GM18498 (cell line): Measurements from ENCODE around the gene NTM.
"Not testable (repeated sequence)": the region's sequence is repeated elsewhere in the genome, so short reads cannot be mapped to it uniquely, and the experiment has no call there.

Experiments
- ATAC-seq: cut with Tn5 transposase; IDR thresholded peaks from one replicate; pipeline ENCODE4 v1.9.1; 2021; ENCODE audit warnings: mild to moderate bottlenecking, moderate library complexity; ENCODE audit not compliant: unreplicated experiment

NTM gene

DNA sequence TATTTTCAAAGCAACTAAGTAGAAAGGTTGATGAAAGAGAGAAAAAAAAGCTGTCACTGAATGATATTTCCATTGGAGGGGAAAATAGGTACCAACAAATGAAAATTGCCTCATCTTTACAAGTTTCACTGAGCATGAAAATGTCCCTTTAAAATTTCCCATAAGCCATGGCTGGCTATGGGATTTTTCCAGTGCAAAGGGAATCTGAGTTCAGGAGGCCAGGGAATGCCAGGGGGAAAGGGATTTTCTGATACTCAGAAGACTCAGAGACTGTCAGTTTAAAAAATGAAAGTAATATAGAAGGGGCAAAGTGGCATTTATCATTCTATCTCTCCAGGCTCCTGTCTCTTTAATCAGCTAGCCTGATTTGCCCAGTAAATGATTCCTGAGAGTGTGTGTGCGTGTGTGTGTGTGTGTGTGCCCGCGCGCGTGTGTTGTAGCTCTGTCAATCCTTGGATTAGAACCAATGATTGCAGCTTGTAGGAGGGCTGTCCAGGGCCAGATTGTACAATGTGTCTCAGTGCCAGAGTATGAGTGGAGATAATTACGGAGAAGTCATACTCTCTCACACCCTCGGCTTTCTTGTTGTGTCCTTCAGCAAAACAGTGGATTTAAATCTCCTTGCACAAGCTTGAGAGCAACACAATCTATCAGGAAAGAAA, at the start of gene NTM:
Gene NTM (plus strand): TSS at position 526 of the 662 bp plus-strand sequence.
- ATAC-seq, result no peak

DNA sequence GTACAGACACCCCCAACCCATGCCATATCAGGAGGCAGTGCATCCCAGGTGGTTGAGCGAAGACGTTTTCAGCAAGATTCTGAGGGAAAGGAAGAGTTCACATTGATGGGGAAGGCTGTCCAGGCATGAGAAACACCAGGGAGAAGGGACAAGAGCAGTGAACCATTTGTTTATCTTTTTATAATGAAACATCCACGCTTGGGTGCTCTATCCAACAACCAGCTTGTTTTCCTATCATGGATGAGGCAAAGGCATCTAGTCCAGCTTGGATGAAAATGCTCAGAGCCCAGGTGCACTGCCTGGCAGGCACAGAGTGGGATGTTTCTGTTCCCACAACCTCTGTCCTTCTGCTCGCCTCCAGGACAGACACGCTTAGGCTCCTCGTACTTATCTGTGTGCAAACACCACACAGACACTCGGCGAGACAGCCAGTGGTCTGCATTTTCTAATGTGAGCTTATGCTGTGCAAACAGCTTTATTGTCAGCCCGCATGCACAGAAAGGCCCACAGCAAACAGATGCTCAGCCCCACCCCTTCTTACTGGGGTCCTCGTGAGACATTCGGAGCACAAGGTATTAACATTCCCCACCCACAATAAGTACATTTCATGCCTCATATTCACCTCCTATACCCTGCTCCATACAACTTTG, 45.4 kb upstream of the NTM start:
- no peak for ATAC-seq

- no peak for ATAC-seq
Observed at GRCh38 chr11:131326829-131327228, 43.6 kb upstream of the NTM start.

- ATAC-seq, result no peak
Observed at GRCh38 chr11:131327421-131327820, 43.0 kb upstream of the NTM start.

- no peak for ATAC-seq
Observed at GRCh38 chr11:131328843-131329242, 41.6 kb upstream of the NTM start.

- no peak for ATAC-seq
Observed at GRCh38 chr11:131331010-131331409, 39.4 kb upstream of the NTM start.

GRCh38 chr11:131331546-131331945, 38.9 kb upstream of the NTM start:
- ATAC-seq, result no peak

DNA sequence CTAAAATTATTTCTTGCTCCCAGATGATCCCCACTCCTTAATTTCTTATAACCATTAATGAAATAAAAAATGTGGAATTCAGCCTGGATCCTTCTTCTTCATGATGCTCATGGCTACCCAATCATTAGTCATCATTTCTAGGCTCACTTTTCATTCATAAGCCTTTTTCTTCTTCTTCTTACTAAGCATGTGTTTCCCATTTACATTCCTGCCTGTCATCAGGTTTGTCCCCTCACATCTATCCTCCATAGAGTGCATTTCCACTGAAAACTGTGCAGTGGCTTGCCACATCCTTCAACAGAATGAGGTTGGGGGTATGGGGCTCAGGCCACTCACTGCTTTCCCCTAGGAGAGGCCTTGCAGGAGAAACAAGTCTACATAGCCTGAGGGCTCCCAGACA, 35.8 kb upstream of the NTM start:
- ATAC-seq, result no peak

GRCh38 chr11:131341900-131342299, 28.5 kb upstream of the NTM start:
- not testable (repeated sequence) for ATAC-seq

DNA sequence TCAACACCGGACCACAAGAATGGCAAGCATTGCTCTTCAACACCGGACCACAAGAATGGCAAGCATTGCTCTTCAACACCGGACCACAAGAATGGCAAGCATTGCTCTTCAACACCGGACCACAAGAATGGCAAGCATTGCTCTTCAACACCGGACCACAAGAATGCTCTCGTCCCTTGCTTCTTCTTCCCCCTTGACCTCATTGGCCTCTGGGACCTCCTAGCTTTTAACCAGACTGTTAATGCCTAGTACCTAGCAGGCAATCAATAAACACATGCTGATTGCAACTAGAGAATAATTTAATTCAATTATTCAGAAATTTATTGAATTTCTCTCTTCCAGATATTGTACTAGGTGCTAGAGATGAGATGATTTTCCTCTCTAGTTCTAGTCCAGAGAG, 28.0 kb upstream of the NTM start:
- not testable (repeated sequence) for ATAC-seq

GRCh38 chr11:131345406-131345805, 25.0 kb upstream of the NTM start:
- no peak for ATAC-seq

GRCh38 chr11:131349368-131350086, 20.9 kb upstream of the NTM start:
- ATAC-seq, result no peak

DNA sequence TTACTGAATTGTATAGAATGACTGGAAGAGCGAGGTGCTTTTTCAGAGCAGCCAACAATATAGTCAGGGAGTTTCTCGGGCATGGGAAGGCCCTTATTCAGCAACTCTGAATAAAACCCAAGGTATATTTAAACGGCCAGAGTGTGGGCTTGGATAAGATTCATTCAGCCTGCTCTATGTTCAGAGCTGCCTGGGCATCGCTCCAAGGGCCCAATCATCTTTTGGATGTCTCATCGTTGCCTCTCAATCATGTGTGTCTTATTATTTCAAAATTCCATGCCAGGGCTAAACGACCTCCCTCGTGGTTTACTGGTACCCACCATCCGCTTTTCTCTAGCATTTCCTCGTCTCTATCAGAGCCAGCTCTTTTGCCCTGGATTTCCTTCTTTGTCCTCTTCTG, 19.5 kb upstream of the NTM start:
- ATAC-seq, result no peak

DNA sequence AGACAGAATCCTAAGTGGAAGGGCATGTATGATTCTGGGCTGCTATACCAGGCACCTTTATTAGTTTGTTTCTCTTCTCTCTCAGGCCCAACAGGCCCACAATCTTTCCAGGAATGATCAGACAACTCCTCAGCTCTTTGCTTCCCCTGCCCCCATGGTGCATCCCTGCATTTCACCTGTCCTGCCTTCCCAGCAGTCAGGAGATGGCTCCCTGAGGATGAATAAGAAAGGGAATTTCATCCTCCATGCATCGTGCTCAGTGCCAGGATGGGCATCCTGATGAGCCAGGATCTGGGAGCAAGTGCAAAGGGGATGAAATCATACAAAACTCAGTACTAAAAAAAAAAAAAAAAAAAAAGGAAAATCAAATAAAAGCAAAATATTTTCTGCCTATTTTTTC, 18.6 kb upstream of the NTM start:
- ATAC-seq, result no peak

DNA sequence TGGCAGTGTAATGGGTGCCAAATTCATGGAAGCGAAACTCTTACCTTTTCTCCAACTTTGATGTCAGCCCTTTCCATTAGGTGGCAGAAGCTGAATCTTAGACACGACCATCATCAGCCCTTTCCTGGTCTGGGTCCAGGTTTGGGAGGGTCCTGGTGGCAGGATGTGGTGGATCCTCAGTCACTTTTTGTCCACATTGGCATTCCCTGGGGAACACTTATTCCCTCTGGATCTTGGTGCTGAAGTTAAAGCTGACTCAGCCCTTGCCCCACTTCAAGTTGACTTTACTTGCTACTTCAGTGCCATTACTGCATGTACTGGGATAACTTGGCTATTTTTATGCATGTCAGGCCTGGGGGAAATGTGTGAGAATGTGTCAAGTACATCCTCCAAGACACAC, 16.6 kb upstream of the NTM start:
- ATAC-seq, result no peak

GRCh38 chr11:131354251-131354701, 16.1 kb upstream of the NTM start:
- no peak for ATAC-seq

DNA sequence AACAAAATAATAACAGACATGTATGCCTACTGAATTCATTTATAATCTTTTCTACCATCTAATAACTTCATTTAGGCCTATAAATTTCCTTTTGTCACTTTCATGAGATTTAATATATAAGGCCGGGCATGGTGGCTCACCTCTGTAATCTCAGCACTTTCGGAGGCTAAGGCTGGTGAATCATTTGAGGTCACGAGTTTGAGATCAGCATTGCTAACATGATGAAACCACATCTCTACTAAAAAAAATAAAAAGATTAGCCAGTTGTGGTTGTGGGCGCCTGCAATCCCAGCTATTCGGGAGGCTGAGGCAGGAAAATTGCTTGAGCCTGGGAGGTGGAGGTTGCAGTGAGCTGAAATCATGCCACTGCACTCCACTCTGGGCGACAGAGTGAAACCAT, 14.2 kb upstream of the NTM start:
- no peak for ATAC-seq

DNA sequence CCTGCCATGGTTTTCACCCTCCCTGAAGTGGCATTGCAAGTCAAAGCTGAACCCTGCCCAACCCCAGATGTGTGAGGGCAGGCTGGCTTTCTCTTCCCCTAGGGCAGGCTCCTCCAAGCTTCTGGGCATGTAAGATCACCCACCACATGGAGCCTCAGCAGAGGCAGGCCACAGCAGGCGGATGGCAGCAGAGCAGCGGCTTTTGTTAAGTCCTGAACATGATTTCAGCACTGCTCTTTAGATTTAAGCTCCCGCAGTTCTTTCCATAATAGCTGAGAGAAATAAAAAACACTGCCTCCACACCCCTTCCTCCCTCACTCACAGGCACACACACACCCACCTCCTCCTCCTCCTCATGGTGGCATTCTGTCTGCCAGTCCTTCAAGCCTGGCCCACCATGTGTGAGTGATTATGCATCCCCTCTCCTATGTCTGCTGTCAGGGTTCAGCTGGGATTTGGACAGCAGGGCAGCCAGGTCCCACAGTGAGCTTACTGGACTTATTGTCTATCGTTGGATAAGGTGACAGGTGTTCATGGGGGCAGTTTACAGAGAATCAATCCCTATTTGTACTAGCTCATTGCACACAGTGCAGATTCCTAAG, 5.0 kb upstream of the NTM start:
- no peak for ATAC-seq

DNA sequence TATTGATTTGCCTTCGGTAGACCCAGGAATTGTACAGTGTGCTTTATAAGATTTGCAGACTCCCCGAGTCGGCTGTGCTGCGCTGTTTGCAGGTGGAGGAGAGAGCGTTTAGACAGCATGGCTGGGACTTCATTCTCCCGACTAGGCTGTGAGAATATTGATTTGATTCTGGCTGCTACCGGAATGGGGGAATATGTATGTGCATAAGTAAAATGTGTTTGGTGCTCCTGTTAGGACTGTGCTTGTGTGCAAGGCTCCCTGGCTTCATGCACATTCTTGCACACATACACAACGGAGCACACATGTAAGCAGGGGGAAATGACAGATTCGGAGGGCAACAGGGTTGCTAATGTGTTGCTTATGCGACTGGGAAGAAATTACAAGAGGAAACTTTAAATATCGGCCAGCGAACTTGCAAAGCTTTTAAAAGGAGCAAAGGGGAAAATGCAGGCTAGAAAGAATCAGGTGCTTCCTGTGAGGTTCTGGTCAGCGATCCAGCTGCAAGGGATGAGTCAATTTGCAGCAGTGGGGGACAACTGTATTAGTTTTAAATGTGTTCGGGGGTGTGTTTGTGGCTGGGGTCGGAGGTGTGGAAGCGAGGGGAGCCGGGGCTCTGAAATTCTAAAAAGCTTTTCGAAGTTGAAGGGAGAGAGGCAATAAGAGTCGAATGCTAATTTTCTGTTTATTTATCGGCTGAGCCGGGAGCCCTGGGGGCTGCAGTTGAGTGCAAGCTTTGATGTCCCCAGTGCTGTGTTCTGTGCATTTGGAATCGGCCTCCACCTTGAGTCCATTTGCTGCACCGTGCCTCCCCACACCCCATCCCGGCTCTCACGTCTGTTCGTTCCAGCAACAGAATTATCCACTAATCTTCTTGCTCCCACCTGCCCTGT, 731 bp downstream of the NTM start:
- ATAC-seq, result no peak

DNA sequence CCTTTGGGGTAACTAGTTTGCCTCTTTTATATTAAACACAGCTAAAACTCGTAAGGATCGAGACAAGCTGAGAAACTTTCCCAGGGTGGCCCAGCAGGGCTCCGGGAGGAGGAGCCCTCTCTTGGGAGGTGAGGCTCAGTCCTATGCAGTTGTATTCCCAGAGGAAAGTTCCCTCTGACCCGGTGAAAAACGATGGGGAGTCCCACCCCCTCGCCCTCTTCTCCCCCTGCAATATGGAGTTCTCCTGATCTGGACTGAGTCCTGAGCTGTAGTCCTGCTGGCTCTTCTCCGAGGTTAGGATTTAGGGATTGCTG, 1.3 kb downstream of the NTM start:
- no peak for ATAC-seq
